GM10266 (cell line): ENCODE data around the gene KRT77.
"Not testable (repeated sequence)": the region's sequence is repeated elsewhere in the genome, so short reads cannot be mapped to it uniquely, and the experiment has no call there.

Experiments used
- DNase-seq: peaks from one replicate; pipeline ENCODE4 v3.0.0; 2012; ENCODE audit errors: extremely low spot score
- TF ChIP-seq, protein P1 (sequence below): IDR thresholded peaks from 2 replicates; pipeline ENCODE4 v1.5.1; 2012; ENCODE audit warnings: mild to moderate bottlenecking, low read depth; ENCODE audit not compliant: control insufficient read depth, insufficient read depth; ENCODE audit errors: missing control alignments

KRT77 gene

DNA sequence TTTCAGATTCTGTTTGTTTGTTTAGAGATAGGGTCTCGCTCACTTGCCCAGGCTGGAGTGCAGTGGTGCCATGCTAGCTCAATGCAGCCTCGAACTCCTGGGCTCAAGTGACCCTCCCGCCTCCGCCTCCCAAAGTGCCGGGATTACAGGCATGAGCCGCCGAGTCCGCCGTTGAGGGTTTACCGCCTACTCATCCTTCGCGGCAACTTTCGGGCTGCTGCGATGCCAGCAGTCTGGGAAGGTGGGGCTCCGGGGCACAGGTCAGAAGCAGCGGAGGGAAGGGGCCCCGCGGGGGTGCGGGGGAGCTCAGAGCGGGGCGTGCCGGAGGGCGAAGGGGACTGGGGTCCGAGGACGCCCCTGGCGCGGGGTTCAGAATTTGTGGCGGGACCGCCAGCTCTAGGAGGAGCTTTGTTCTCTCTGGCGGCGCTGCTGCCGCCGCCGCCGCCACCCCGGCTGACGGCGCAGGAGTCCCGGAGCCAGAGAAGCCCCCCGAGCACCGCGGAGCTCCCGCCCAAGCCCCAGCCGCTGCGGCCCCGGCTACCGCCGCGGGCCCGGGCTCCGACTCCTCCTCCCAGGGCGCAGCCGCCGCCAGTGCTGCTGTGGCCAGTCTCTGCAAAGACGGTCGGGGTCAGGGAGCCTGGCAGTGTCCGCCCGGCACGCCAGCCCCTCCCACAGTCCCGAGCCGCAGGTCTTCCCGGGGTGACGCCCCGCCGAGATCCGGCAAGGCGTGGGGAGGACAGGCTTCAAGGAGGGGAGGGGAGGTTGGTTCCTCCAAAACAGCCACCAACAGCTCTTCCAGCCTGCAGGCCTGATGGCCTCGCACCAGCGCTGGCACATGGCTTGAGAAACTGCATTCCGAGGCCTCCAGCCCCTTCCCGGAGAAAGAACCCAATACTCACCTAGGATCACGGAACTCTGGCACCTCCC lies 10.9 kb upstream of the KRT77 start:
- no peak for DNase-seq
- TF ChIP-seq, protein P1, sequence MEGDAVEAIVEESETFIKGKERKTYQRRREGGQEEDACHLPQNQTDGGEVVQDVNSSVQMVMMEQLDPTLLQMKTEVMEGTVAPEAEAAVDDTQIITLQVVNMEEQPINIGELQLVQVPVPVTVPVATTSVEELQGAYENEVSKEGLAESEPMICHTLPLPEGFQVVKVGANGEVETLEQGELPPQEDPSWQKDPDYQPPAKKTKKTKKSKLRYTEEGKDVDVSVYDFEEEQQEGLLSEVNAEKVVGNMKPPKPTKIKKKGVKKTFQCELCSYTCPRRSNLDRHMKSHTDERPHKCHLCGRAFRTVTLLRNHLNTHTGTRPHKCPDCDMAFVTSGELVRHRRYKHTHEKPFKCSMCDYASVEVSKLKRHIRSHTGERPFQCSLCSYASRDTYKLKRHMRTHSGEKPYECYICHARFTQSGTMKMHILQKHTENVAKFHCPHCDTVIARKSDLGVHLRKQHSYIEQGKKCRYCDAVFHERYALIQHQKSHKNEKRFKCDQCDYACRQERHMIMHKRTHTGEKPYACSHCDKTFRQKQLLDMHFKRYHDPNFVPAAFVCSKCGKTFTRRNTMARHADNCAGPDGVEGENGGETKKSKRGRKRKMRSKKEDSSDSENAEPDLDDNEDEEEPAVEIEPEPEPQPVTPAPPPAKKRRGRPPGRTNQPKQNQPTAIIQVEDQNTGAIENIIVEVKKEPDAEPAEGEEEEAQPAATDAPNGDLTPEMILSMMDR, result no peak

DNA sequence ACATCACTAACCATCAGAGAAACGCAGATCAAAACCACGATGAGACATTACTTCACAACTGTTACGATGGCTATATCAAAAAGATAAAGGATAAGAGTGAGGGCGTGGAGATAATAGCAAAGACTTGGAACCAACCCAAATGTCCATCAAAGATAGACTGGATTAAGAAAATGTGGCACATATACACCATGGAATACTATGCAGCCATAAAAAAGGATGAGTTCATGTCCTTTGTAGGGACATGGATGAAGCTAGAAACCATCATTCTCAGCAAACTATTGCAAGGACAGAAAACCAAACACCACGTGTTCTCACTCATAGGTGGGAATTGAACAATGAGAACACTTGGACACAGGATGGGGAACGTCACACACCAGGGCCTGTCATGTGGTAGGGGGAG lies 8.8 kb upstream of the KRT77 start:
- not testable (repeated sequence) for DNase-seq

DNA sequence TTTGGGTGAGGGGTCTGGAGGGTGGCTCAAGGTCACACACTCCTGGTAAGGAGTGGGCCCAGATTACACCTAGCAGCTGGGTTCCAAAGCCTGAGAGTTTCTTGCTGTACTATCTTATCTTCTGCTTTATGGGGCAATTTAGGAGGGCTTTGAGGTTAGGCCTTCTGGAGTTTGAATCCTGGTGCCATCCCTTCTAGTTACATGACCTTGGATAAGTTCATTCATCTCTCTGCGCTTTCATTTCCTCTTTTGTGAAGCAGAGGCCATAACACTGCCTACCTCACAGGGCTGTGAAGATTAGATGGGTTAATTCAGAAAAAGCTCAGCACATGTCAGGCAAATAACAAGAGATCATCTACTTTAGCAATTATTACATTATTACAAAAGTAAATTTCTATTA lies 7.4 kb upstream of the KRT77 start:
- TF ChIP-seq, protein P1, result no peak
- no peak for DNase-seq

DNA sequence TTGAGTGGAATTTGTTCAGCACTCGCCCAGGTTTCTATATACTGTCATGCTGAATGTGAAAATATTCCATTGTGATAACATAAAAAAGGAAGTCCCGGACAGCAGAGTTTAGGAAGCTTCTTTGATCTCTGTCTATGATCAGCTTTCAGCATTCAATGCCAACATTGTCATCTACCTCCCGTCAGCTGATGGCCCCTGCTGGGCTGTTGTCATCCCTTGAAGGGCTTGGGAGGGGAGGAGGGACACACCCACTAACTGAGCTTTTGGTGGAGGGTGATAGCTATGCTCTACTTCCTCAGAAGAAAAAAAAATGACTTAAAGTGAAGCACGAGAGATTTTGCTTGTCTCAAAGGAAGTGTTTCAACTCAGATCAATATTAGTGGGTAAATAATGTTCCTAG lies 4.7 kb upstream of the KRT77 start:
- TF ChIP-seq, protein P1, result no peak
- no peak for DNase-seq

DNA sequence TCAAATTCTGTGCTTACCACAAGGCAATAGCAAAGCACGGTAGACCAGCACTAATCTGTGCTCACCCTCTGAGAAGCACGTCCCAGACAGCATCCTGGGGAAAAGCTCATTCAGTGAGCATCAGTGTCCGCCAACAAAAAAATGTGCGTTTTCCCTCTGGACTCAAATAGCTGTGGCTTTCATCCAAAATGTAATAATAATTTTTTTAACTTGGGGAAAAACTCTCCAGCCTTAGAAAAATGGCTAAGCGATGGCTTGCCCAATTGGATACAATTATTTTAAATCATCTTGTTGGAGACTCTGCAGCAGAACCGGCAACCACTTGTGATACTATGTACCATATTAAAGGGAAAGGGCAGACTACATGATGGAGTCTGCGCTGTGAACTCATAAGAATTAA lies 1.1 kb upstream of the KRT77 start:
- TF ChIP-seq, protein P1, result no peak
- no peak for DNase-seq

DNA sequence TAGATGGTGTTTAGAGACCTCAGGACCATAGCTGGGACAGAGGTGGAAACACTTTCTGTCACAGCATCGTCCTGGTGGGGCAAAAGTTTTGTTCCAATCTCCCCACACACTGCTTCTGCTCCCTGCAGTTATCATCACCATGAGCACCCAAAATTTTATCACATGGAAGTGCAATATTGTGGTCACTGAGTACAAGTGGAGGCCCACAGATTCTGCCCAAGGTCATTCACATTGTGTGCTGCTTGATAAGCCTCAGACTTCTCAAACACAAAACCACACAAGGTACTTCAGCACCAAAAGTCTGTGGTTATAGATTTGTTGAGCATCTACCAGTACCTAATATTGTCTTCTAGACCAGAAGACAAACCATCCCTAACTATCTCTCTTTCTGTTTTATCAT lies 554 bp upstream of the KRT77 start:
- no peak for DNase-seq
- TF ChIP-seq, protein P1, result no peak

DNA sequence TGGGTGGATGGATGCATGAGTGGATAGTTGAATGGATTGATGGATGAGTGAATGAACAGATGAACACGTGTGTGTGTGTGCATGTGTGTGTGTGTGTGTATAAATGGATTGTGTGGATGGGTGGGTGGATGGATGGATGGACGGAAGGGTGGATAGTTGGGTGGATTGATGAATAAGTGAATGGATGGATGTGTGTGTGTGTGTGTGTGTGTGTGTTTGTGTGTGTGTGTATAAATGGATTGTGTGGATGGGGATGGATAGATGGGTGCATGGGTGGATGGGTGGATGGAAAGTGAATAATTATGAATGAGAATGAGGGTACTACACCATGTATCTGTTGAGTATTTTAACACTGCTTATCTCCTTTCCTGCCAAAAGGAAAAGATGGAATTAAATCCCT lies 986 bp downstream of the KRT77 start:
- DNase-seq, result no peak
- TF ChIP-seq, protein P1, result no peak
